Measurements from ENCODE around the gene AFG1L. TPM values are rescaled to one million over a fixed set of nuclear protein-coding genes. Genes with fewer than 3 reads are reported as not detected.

AFG1L gene
- total RNA-seq, 1 experiment from 2014 or later, result 7.2 TPM

GRCh38 chr6:108423982-108424705 lies 129.3 kb downstream of the AFG1L start:
- Histone ChIP-seq H3K4me1 (no peaks in the 10 kb centered on the region), H3K4me3 (ENCODE audit: low read depth, low read length) (no peak overlapping the region), H3K27me3 (replicated peaks; ENCODE audit: control insufficient read depth, insufficient read depth, low read length) (no peaks in the 10 kb centered on the region), H3K9me3 (no peaks in the 10 kb centered on the region), H3K36me3 (ENCODE audit: control insufficient read depth, insufficient read depth, low read length) (no peaks in the 10 kb centered on the region)
- CTCF ChIA-PET, result no interaction called here
- no peaks in the 10 kb centered on the region for H3K36me3 Mint-ChIP-seq (ENCODE audit: insufficient read depth, unreplicated experiment)
- DNase-seq, result no peak
- POLR2A ChIA-PET, result no interaction called here
- H3K27ac Mint-ChIP-seq (ENCODE audit: unreplicated experiment), result no peak overlapping the region
- intact Hi-C loops (cut with micrococcal nuclease; ENCODE audit: unreplicated experiment), result no loop called here
- TF ChIP-seq CTCF (IDR thresholded peaks at IDR 0.05; ENCODE audit: insufficient read depth in 1 of 2, low read depth in 1 of 2, low read length in 1 of 2, severe bottlenecking in 1 of 2, unreplicated experiment in 1 of 2), result no peak
- BruUV-seq (replicated peaks), result no TSS peak
- no peak overlapping the region for H3K4me3 Mint-ChIP-seq (ENCODE audit: unreplicated experiment)
- H3K9me3 Mint-ChIP-seq (ENCODE audit: unreplicated experiment), result no peaks in the 10 kb centered on the region
- H3K27me3 Mint-ChIP-seq (ENCODE audit: insufficient read depth, unreplicated experiment), result no peaks in the 10 kb centered on the region
- H3K4me1 Mint-ChIP-seq (ENCODE audit: low read depth, unreplicated experiment), result no peaks in the 10 kb centered on the region

DNA sequence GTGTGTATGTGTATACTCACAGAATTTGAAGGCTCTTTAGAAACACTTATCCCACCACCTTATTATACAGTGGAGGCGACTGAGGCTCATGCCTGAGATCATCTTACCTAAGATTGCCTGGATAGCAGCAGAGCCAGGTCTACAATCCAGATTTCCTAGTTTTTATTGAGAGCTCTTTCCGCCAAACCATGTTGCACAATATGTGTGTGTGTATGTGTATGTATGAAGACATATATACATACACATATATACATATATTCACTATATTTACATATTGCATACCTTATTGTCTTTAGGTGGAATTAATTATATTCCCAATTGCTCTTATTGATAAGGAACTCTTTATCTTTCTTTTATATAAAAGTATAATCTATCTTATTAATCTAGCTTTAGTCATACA lies 130.6 kb downstream of the AFG1L start:
- BruUV-seq (replicated peaks), result no TSS peak
- Histone ChIP-seq H3K4me3 (ENCODE audit: low read depth, low read length) (no peak overlapping the region), H3K36me3 (ENCODE audit: control insufficient read depth, insufficient read depth, low read length) (no peaks in the 10 kb centered on the region), H3K27me3 (replicated peaks; ENCODE audit: control insufficient read depth, insufficient read depth, low read length) (no peaks in the 10 kb centered on the region), H3K4me1 (0 out of 2 replicates have a peak, but pooled peaks cover 3% of the 10 kb centered on the region), H3K9me3 (no peaks in the 10 kb centered on the region)
- H3K27me3 Mint-ChIP-seq (ENCODE audit: insufficient read depth, unreplicated experiment), result no peaks in the 10 kb centered on the region
- H3K9me3 Mint-ChIP-seq (ENCODE audit: unreplicated experiment), result no peaks in the 10 kb centered on the region
- H3K4me3 Mint-ChIP-seq (ENCODE audit: unreplicated experiment), result no peak overlapping the region
- TF ChIP-seq CTCF (IDR thresholded peaks at IDR 0.05; ENCODE audit: insufficient read depth in 1 of 2, low read depth in 1 of 2, low read length in 1 of 2, severe bottlenecking in 1 of 2, unreplicated experiment in 1 of 2), result no peak
- ChIA-PET POLR2A (no interaction called here), CTCF (no interaction called here)
- no peaks in the 10 kb centered on the region for H3K36me3 Mint-ChIP-seq (ENCODE audit: insufficient read depth, unreplicated experiment)
- DNase-seq, result no peak
- no peak overlapping the region for H3K27ac Mint-ChIP-seq (ENCODE audit: unreplicated experiment)
- H3K4me1 Mint-ChIP-seq (ENCODE audit: low read depth, unreplicated experiment), result no peaks in the 10 kb centered on the region
- intact Hi-C loops (cut with micrococcal nuclease; ENCODE audit: unreplicated experiment), result no loop called here

DNA sequence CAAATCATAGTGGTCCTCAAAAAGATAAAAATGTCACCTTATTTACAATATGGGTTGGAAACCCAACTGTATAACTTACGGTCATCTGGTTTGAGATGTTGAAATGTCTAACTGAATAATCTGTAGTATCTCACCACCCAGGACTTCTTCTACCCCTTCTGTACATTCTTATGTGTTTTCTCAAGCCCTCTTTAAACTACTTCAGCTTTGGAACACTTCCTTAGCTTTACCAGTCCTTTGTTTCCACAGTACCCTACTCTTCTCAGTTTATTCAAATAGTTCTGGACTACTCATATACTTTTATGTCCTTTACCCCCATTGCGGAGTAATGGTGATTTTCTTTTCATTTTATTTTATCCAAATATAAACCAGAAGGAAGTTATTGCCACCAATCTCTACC lies 137.3 kb downstream of the AFG1L start:
- no peak overlapping the region for H3K4me3 Mint-ChIP-seq (ENCODE audit: unreplicated experiment)
- H3K9me3 ChIP-seq, result no peaks in the 10 kb centered on the region
- no peaks in the 10 kb centered on the region for H3K36me3 ChIP-seq (ENCODE audit: control insufficient read depth, insufficient read depth, low read length)
- no peak overlapping the region for H3K27ac Mint-ChIP-seq (ENCODE audit: unreplicated experiment)
- DNase-seq, result no peak
- no peaks in the 10 kb centered on the region for H3K27me3 Mint-ChIP-seq (ENCODE audit: insufficient read depth, unreplicated experiment)
- ChIA-PET CTCF (interaction anchor here (0.6 kb wide), 1 partner anchor 399 kb away, joined by 3 read pairs; no protein-coding TSS in a partner anchor), POLR2A (no interaction called here)
- no peak for TF ChIP-seq CTCF (IDR thresholded peaks at IDR 0.05; ENCODE audit: insufficient read depth in 1 of 2, low read depth in 1 of 2, low read length in 1 of 2, severe bottlenecking in 1 of 2, unreplicated experiment in 1 of 2)
- H3K4me1 ChIP-seq, result 0 out of 2 replicates have a peak, but pooled peaks cover 3% of the 10 kb centered on the region
- no TSS peak for BruUV-seq (replicated peaks)
- intact Hi-C loops (cut with micrococcal nuclease; ENCODE audit: unreplicated experiment), result no loop called here
- no peak overlapping the region for H3K4me3 ChIP-seq (ENCODE audit: low read depth, low read length)
- H3K36me3 Mint-ChIP-seq (ENCODE audit: insufficient read depth, unreplicated experiment), result no peaks in the 10 kb centered on the region
- no peaks in the 10 kb centered on the region for H3K9me3 Mint-ChIP-seq (ENCODE audit: unreplicated experiment)
- peaks cover 7% of the 10 kb centered on the region for H3K4me1 Mint-ChIP-seq (ENCODE audit: low read depth, unreplicated experiment)
- H3K27me3 ChIP-seq (replicated peaks; ENCODE audit: control insufficient read depth, insufficient read depth, low read length), result no peaks in the 10 kb centered on the region
